ENCODE results near the gene CHTOP. TPM values are rescaled to one million over a fixed set of nuclear protein-coding genes. Genes with fewer than 3 reads are reported as not detected.

Gene CHTOP
- total RNA-seq, 1 experiment from 2014 or later = 68.2 TPM

GRCh38 chr1:153693466-153693865 is 59.6 kb downstream of the CHTOP start:
- no peak overlapping the region for H3K27ac ChIP-seq
- H3K27me3 ChIP-seq = 0 out of 2 replicates have a peak, but pooled peaks cover 4% of the 10 kb centered on the region
- DNase-seq = no peak
- no peaks in the 10 kb centered on the region for H3K4me1 ChIP-seq
- no peaks in the 10 kb centered on the region for H3K9me3 ChIP-seq (replicated peaks)
- H3K36me3 ChIP-seq = no peaks in the 10 kb centered on the region
- no peak overlapping the region for H3K4me3 ChIP-seq

Other genes with a start within 250 kb of the CHTOP start
- gene S100A8, start 243.0 kb upstream of the CHTOP start, total RNA-seq (2014; rRNA removed; shearing (Covaris generic)) = not detected in 2 replicates
- gene S100A7A, start 217.5 kb upstream of the CHTOP start, total RNA-seq (2014; rRNA removed; shearing (Covaris generic)) = not detected in 2 replicates
- gene S100A7, start 173.4 kb upstream of the CHTOP start, total RNA-seq (2014; rRNA removed; shearing (Covaris generic)) = not detected in 2 replicates
- gene S100A6, start 98.1 kb upstream of the CHTOP start, total RNA-seq (2014; rRNA removed; shearing (Covaris generic)) = 38.8 and 48.3 TPM in 2 replicates
- gene S100A5, start 93.1 kb upstream of the CHTOP start, total RNA-seq (2014; rRNA removed; shearing (Covaris generic)) = not detected in 2 replicates
- gene S100A4, start 88.3 kb upstream of the CHTOP start, total RNA-seq (2014; rRNA removed; shearing (Covaris generic)) = 1.0 and 2.1 TPM in 2 replicates
- 0.38 and 1.0 TPM in 2 replicates for gene S100A3, start 84.8 kb upstream of the CHTOP start, total RNA-seq (2014; rRNA removed; shearing (Covaris generic))
- gene S100A2, start 68.2 kb upstream of the CHTOP start, total RNA-seq (2014; rRNA removed; shearing (Covaris generic)) = 3.2 and 5.5 TPM in 2 replicates
- gene S100A16, start 20.9 kb upstream of the CHTOP start, total RNA-seq (2014; rRNA removed; shearing (Covaris generic)) = 46.6 and 50.7 TPM in 2 replicates
- not detected in 2 replicates for gene S100A14, start 17.7 kb upstream of the CHTOP start, total RNA-seq (2014; rRNA removed; shearing (Covaris generic))
- gene S100A13, start 6.6 kb upstream of the CHTOP start, total RNA-seq (2014; rRNA removed; shearing (Covaris generic)) = 100 and 113 TPM in 2 replicates
- 3.6 and 4.4 TPM in 2 replicates for gene S100A1, start 5.6 kb upstream of the CHTOP start, total RNA-seq (2014; rRNA removed; shearing (Covaris generic))
- 29.0 and 31.9 TPM in 2 replicates for gene SNAPIN, start 24.6 kb downstream of the CHTOP start, total RNA-seq (2014; rRNA removed; shearing (Covaris generic))
- 366 and 380 TPM in 2 replicates for gene ILF2, start 36.9 kb downstream of the CHTOP start, total RNA-seq (2014; rRNA removed; shearing (Covaris generic))
- 0.06 TPM in 1 of 2 replicates, not detected in the other for gene NPR1, start 44.6 kb downstream of the CHTOP start, total RNA-seq (2014; rRNA removed; shearing (Covaris generic))
- gene INTS3, start 94.0 kb downstream of the CHTOP start, total RNA-seq (2014; rRNA removed; shearing (Covaris generic)) = 25.9 and 28.5 TPM in 2 replicates
- gene SLC27A3, start 141.3 kb downstream of the CHTOP start, total RNA-seq (2014; rRNA removed; shearing (Covaris generic)) = 1.6 and 2.1 TPM in 2 replicates

Data from SJCRH30 (cell line).